Measurements from ENCODE around the gene GJC3.
"Not testable (repeated sequence)": the region's sequence is repeated elsewhere in the genome, so short reads cannot be mapped to it uniquely, and the experiment has no call there.

GJC3 gene

GRCh38 chr7:99899830-99900519 lies 29.4 kb downstream of the GJC3 start:
- TF ChIP-seq, protein P1, sequence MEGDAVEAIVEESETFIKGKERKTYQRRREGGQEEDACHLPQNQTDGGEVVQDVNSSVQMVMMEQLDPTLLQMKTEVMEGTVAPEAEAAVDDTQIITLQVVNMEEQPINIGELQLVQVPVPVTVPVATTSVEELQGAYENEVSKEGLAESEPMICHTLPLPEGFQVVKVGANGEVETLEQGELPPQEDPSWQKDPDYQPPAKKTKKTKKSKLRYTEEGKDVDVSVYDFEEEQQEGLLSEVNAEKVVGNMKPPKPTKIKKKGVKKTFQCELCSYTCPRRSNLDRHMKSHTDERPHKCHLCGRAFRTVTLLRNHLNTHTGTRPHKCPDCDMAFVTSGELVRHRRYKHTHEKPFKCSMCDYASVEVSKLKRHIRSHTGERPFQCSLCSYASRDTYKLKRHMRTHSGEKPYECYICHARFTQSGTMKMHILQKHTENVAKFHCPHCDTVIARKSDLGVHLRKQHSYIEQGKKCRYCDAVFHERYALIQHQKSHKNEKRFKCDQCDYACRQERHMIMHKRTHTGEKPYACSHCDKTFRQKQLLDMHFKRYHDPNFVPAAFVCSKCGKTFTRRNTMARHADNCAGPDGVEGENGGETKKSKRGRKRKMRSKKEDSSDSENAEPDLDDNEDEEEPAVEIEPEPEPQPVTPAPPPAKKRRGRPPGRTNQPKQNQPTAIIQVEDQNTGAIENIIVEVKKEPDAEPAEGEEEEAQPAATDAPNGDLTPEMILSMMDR (IDR thresholded peaks at IDR 0.05; ENCODE audit: borderline replicate concordance, insufficient read depth, low read depth, low read length) = no peak
- H3K4me3 ChIP-seq (ENCODE audit: low read depth, low read length) = no peak overlapping the region

DNA sequence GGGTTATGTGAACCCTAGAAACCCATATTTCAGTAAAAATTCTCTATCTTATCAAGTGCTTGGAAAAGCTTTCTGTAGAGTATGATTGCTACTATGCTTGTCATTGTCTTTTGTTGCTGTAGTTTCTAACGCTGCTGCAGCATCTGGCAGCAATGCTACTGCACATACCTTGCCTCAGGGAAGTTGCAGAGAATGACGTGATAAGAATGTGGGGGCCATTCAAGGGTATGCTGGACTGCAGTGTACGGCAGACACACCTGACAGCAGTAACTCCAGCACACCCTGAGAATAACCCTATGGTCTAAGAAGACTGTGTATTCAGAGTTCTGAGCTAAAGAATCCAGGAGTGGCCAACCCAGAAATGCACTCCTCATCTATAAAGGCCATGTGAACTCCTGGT lies 30.6 kb downstream of the GJC3 start:
- TF ChIP-seq, protein P1 (IDR thresholded peaks at IDR 0.05; ENCODE audit: borderline replicate concordance, insufficient read depth, low read depth, low read length) = no peak
- H3K4me3 ChIP-seq (ENCODE audit: low read depth, low read length) = no peak overlapping the region

GRCh38 chr7:99898023-99898357 lies 31.4 kb downstream of the GJC3 start:
- H3K4me3 ChIP-seq (ENCODE audit: low read depth, low read length) = no peak overlapping the region
- TF ChIP-seq, protein P1 (IDR thresholded peaks at IDR 0.05; ENCODE audit: borderline replicate concordance, insufficient read depth, low read depth, low read length) = no peak

GRCh38 chr7:99897322-99898022 lies 31.9 kb downstream of the GJC3 start:
- TF ChIP-seq, protein P1 (IDR thresholded peaks at IDR 0.05; ENCODE audit: borderline replicate concordance, insufficient read depth, low read depth, low read length) = no peak
- no peak overlapping the region for H3K4me3 ChIP-seq (ENCODE audit: low read depth, low read length)

DNA sequence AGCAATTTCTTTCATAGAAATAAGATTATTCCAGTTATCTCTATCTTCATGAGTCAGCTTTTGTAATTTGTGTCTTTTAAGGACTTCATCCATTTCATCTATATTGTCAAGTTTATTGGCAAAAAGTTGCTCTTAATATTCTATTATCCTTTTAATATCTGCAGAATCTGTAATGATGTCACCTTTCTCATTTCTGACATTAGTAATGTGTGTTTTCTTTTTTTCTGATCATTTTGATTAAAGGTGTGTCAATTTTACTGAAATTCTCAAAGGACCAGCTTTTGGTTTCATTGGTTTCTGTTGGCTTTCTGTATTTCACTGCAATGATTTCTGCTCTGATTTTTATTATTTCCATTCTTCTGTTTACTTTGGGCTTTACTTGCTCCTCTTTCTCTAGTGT lies 34.7 kb downstream of the GJC3 start:
- H3K4me3 ChIP-seq (ENCODE audit: low read depth, low read length) = no peak overlapping the region
- TF ChIP-seq, protein P1 (IDR thresholded peaks at IDR 0.05; ENCODE audit: borderline replicate concordance, insufficient read depth, low read depth, low read length) = no peak

- no peak overlapping the region for H3K4me3 ChIP-seq (ENCODE audit: low read depth, low read length)
- TF ChIP-seq, protein P1 (IDR thresholded peaks at IDR 0.05; ENCODE audit: borderline replicate concordance, insufficient read depth, low read depth, low read length) = no peak
Observed at GRCh38 chr7:99893280-99893679, 36.1 kb downstream of the GJC3 start.

DNA sequence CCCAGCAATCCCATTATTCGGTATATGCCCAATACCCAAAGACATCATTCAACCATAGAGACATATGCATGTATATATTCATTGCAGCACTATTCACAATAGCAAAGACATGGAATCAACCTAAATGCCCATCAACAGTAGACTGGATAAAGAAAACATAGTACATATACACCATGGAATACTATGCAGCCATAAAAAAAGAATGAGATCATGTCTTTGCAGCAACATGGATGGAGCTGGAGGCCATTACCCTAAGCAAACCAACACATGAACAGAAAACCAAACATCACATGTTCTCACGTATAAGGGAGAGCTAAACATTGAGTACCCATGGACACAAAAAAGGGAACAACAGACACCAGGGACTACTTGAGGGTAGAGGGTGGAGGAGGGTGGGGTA lies 39.1 kb downstream of the GJC3 start:
- H3K4me3 ChIP-seq (ENCODE audit: low read depth, low read length) = not testable (repeated sequence)

- H3K4me3 ChIP-seq (ENCODE audit: low read depth, low read length) = not testable (repeated sequence)
Observed at GRCh38 chr7:99888366-99888765, 41.1 kb downstream of the GJC3 start.
